ENCODE data around the gene MBP.

The MBP gene

DNA sequence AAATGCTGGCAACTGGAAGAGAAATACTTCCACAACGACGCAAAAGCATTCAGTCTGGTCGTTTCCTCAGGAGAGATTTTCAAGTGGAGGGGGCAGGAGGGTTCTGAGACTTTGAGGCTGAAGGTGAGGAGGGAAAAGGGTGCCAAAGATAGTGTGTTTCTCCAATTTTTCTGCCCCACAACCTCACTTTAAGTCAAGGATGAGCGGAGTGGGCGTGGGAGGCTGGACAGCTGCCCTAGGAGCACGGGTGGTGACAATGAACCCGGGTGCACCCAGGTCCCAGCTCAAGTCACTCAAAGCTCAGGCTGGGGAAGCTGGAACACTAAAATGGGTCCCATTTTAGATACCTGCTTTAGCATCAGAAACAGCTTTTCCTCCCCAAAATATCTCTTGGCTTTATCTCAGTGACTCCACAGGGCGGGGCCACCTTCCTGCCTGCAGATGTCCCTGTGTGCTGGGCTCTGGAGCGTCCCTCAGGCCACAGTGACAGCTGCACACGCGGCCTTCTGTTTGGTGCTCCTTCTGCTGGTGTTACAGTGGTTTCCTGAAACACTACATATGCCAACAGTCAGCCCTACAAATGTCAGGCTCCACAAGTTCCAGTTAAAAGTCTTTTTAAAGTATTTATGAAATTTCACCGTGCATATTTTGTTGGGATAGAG is 1.4 kb upstream of the MBP start:
- no peak for DNase-seq (ENCODE audit: low read depth in 2 of 2)

DNA sequence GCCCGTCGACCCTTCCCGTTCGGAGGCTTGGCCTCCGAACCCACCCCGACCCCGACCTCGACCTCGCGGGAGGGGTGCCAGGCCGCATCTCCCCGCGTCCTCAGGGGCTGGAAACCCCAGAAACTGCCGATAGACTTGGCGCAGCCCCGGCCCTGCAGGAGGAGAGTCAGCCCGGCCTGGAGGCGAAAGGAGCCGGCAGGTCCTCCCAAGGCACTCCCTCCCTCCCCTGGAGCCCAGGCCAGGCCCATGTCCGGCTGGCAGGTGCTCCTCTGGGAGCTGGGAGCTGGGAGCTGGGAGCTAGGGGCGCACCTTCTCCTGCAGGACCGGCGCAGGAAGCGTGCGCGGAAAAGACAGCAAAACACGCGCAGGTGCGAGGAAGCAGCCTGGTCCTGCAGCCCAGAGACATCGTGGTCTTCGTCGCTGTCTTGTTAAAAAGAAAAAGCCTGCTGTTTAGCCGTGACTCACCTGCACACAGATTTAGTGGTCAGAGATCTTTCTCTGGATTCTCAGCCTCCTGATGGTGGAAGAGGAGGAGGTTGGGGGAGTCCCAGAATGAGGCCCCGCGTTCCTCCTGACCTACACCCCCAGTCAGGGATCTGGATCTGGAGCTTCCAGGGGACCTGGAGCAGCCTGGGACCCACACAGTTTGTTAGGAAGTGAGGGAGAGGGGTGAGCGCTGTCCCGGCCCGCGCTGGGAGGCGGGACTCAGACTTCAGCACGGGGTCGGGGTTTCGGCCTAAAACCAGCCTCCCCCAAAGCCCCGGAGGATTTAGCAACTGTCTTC is 660 bp upstream of the MBP start:
- no peak for DNase-seq (ENCODE audit: low read depth in 2 of 2)

DNA sequence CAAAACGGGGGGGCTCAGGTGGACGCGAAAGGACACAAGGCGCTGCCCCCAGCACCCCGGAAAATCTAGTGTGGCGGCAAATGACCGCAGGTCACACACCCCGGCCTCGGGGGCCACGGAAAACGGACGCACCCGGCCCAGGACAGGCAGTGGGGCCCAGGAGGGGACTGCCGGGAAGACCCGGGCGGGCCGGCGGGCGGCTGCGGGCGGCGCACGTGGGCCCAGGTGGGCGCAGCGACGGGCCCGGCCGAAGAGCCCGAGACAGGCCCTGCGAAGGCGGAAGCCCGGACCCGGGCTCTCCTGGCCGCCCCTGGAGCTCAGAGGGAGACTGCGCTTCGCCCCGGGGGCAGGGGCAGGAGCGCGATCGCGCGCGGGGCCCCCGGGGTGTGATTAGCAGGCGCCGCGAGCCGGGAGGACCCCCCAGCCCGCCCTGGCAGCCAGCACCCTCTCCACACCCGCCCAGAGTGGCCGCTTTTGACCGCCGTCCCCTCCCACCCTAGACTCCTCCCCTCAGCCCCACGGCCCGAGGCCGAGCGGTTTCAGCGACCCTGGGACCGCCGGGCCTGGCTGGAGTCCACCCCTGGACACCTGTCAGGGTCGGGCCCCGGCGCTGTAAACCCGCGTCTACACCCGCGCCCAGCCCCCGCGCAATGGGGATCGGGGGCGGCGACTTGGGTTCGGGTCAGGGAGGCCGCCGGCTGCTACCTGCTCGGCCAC is 773 bp downstream of the MBP start:
- DNase-seq (ENCODE audit: low read depth in 2 of 2), result no peak

DNA sequence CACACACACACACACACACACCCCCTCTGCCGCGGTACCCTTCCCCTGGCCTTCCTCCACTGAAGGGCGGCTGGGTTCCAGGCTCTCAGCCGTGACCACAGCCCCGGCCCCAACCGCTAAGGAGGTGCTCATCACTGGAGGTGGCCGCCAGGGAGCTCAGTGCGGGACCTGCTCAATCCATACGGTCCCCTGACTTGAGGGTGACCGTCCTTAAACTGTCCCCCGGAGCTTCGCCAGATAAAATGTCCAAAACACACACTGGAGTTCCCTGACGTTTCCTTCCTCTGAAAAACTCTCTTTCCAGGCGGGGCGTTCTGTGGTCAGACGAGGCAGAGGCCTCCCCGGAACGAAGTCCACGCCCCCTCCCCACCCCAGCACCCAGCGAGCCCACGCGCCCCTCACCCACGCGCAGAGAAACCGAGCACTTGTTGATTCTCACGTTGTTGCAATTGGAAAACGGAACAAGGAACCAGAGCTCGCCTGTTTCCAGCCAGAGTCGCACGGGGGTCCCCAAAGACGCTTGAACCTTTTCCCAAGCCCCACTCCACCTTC is 1.4 kb downstream of the MBP start:
- DNase-seq (ENCODE audit: low read depth in 2 of 2), result no peak

DNA sequence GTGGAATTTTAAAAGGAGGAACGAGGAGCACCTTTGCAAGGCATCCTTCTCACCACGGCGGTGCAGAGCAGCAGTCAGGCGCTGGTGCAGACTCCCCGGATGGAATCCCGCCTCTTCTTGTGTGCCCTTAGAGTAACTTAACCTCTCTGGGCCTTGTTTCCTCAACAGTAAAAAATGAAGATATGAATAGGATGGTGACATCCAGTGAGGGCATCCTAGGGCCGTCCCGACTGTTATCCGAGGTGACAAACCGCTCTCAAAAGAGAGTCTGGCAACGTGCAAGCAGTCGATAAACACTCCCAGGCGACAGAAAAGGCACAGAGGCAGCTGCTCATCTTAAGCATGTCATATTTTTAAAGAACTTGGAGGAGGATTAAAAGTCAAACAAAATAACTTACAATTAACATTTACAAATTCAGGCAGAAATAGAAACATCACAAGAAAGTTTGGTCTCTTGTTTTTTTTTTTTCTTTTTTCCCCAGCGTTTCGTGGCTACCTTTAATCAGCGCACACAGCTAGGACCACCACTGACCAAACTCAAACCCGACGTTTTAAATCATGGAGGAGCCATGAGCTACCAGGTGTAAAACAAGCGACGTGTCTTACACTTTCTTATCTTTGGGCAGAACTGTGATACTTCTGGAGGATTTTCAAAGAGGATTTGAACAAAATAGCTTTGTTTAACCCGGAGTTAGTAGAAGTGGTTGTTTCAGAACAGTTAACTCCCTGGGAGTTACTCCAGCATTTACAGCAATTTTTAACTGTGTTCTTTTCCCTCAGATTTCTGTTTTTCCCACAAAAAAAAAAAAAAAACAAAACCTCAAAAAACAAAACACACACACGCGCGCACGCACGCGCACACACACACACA is 2.1 kb downstream of the MBP start:
- no peak for DNase-seq (ENCODE audit: low read depth in 2 of 2)

DNA sequence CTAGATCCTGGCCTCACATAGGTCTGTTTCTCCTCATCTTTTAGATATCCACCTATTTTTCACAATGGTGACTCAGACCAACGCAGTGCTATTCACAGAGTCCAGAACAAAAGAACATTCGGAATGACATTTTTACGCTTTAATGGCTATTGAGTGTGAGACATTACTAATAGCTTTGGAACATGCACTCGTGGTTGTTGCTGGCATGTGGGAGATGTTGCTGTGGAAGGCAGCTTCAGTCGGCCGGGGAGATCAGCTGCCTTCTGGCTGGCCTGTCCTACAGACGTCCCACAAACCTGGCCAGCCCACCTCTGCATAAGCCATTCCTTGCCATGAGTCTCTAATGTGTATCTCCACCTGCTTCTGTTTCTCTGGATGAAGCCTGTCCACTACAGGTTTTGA is 3.4 kb downstream of the MBP start:
- DNase-seq (ENCODE audit: low read depth in 2 of 2), result no peak

DNA sequence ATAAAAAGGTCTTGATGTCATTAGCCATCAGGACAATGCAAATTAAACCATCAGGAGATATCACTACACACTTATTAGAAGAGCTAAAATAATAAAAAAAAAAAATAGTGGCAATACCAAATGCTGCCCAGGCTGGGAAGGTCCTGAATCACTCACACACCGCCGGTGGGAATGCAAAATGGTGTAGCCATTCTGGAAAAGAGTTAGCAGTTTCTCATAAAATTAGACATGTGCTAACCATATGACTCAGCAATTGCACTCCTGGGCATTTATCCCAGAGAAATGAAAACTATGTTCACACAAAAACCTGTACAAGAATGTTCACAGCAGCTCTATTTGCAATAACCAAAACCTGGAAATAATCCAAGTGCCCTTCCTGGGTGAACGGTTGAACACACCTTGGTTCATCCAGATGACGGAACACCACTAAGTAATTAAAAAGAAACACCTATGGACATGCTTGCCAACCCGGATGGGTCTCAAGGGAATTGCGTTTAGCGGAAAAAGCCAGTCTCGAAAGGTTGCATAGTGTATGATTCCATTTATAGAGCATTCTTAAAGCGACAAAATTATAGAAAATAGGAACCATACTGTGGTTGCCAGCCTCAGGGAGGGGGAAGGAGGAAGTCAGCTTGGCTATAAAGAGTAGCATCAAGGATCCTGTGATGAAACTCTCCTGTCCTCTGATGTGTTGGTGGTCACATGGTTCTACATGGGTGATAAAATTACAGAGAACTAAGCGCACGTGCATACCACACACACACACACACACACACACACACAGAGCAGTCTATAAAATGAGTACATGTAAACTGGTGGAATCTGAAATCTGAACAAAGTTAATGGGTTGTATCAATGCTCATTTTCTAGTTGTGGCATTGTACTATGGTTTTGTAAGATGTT is 4.6 kb downstream of the MBP start:
- DNase-seq (ENCODE audit: low read depth in 2 of 2), result no peak

DNA sequence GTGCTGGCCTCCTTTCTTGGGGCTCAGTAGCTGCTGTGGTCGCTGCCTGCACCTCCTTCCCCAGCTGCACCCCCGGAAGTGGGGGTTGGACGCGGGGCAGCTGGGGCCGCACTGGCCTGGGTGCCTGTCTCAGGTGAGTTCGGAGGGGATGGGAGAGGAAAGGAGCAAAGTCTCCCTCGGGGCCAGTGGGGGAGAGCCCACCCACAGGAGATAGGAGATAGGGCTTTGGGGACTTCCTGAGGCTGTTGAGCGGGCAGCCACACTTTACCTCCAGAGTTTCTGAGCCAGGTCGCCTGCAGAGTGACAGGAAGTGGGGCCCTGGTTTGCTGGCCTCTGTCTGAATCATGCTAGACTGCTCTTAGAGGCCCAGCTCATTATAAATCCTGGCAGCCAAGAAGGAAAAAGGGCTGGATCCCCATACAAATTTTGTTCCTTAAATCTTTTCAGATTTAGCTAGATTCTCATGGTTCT is 8.1 kb downstream of the MBP start:
- no peak for DNase-seq (ENCODE audit: low read depth in 2 of 2)

DNA sequence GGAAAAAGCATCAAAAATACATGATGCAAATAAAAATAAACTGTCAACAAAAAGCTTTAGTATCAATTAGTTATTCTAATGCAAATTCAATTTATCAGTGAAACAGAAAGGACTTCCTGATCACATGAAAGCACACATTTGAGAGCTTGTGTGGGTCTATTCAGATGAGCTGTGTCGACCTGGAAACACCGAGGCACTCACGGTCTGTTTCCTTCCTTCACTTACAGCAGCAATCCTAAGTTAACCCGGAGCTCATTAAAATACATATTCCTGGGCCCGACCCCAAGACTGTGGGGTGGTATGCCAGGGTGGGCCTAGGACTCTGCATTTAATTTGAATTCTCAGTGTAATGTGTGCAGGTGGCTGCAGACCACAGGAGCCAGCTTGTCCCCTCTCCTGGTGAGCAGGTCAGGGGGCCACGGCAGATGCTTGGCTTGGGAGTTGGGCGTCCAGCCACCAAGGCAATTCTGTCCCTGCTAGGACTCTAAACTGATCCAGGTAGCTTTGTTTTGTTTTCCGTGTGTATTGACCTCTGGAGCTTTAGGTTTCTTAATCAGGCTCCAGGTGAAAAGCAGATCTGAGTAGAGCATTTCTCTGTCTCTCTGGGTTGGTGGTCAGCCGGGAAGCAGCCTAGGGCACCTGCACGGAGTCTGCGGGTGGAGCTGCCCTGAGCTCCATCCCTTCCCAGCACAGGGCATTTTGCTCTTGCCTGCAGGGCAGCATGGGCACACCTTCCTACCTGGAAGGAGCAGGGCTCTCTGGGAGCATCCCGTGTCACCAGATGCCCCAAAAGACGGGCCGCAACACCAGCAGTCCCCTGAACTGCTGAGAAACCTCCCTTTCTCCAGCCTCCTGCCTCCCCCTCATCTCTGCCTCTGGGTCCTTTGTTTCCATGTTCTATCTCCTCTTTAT is 9.0 kb downstream of the MBP start:
- DNase-seq (ENCODE audit: low read depth in 2 of 2), result no peak

DNA sequence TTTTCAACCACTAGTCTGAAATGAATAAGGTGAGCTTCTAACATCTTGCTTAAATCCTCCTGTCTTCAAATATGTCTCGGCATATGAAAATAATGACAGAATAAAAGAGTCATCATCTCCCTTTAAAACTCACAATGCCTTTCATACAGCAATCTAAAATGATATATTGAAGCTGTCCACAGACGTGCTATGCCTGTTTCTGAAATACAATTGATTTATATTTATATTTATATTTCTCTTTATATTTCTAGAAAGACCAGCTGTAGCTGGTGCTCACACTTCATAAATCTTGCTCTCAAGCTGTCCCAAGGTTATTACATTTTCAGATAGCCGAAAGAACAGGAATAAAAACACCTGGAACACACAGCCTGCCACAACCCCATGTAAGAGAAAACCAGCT is 11.1 kb downstream of the MBP start:
- DNase-seq (ENCODE audit: low read depth in 2 of 2), result no peak

DNA sequence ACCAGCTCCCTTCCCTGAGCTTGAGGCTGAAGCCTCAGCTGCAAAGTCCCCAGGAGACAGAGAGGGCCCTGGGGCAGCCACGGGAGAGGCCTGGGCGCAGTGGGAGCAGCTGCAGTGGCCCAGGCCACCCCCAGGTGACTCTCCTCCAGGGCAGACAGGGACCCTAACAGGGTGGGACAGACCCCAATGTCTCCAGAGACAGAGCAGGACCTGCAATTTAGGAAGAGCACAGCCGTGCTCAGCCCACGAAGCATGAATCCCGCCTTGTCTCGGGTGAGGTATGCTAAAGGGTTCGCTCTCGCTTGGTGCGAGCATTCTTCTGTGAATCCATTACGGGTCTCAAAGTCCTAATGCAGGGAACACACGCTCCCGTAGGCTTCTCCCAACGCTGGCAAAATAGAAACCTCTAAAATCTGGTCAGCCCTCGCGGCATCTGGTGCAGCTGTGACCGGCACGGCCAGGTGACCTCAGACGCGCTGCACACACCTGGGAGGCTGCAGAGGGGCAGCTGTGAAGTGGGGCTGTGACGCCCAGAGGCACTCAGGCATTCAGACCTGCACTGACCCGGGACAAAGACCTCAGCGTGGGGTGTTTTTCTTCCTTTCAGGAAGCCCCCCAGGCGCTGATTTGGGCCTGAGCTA is 12.6 kb downstream of the MBP start:
- no peak for DNase-seq (ENCODE audit: low read depth in 2 of 2)

DNA sequence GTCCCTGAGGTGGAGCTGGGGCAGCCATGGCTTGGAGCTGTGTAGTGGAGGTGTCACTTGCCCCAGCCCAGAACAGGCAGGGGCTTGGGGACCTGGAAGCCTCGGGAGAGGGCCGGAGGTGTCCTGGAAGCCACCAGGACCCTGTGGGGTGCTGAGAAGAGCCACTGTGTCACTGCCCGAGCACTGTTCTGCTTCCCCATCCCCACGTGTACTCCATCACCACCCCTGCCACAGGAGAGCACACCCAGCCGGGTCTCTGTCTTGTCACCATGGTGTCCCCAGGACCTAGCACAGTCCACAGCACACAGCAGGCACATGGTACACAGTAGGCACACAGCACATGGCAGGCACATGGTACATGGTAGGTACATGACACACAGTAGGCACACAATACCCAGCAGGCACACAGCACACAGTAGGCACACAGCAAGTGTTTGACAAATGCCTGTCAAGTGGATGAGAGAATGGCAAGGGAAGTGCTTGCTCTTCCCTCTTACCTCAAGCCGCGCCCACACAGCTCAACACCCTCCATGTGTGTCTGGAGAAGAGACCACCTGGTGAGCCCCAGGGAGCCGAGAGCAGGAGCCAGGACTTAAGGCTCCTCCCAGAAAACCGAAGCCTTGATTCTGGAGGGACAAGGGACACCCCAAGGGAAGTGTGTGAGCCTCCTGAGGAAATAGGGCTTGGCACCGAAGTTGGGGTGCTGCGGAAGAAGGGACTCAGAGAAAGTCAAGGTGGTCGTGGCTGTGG is 13.3 kb downstream of the MBP start:
- DNase-seq (ENCODE audit: low read depth in 2 of 2), result no peak

DNA sequence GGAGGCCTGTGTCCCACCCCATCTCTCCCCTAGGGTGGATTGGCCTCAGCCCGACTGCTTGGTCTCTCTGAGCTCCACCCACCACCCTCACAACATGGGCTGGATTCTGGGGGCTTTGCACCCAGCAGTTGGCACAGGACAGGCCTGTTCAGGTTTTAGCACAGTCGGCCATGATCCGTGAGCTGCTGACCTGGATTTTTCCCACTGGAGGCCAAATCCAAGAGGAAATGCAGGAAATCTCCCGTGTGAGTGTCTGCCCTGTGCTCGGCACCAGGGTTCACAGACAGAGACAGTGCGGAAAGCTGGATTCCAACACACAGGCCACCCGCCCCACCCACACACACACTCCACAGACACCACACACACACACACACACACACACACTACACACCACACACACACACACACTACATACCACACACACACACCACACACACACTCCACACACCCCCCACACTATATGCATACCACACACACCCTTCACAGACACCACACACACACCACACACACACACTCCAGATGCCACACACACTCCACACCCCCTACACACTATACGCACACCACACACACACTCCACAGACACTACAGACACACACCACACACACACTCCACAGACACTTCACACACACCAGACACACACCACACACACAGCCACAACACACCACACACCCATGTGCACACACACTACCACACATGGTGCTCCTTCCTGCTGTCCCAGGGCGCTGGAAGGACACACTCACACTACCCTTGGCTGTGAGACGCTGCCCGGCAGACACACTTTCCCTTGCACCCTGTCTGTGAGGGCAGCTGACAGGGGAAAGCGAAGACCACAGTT is 14.1 kb downstream of the MBP start:
- no peak for DNase-seq (ENCODE audit: low read depth in 2 of 2)

DNA sequence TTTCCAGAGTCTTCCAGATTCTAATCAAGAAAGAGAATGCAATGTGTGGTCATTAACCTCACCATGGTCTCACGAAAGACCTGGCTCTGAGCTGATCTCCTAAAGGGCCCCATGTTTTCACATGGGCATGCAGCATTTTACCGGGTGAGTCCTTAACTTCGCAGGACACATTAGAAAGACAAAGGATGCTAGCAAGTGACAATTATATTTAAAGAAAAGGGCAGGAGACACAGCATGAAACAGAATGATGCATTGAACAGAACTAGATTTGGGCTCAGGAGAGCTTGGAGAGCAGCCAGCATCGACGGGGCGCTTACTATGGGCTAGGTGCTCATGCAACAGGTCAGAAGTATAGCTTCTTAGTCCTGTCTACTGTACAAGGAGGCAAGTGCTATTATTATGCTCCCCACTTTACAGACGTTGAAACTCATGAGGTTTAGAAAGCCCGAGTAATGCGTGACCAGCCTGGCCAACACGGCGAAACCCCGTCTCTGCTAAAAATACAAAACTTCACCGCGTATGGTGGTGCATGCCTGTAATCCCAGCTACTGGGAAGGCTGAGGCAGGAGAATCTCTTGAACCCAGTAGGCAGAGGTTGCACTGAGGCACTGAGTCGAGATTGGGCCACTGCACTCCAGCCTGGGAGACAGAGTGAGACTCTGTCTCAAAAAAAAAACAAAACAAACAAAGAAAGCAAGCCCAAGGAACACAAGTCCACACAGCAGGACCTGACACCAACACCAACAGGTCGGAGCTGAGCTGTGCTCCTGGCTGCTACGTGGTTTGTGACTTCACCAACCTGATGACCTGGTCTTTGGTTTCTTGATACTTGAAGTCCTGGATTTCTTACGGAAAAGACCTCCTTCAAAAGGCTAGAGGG is 16.1 kb downstream of the MBP start:
- DNase-seq (ENCODE audit: low read depth in 2 of 2), result no peak

DNA sequence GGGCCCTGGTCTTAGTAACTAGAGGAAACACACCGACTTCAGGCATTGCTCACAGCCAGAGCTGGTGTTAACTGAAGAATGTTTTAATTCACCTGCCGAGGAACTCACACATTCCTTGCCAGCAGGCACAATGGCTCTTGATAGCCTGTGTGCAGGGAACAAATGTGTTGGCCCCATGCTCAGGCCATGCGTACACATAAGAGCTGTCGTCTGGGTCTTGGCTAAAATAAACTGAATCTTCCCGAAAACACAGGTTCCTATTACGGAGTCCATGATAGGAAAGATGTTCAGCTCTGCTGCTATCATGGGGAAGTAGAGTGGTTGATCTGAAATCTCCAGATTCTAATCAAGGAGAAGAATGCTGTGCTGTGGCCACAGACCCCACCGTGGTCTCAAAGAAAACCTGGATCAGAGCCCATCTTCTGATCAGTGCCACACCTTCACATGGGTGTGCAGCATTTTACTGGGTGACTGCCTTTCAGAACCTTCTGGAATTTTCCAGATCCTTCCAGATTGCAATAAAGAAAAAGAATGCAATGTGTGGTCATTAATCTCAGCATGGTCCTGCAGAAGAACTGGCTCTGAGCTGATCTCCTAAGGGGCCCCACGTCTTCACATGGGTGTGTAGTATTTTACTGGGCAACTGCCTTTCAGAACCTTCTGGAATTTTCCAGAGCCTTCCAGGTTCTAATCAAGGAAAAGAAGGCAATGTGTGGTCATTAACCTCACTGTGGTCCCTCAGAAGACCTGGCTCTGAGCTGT is 17.2 kb downstream of the MBP start:
- DNase-seq (ENCODE audit: low read depth in 2 of 2), result no peak

All from stimulated activated CD4-positive, alpha-beta T cell treated with anti-CD3 and anti-CD28 coated beads, Interleukin-1b, Interleukin-23, amount 100 ng/mL, for 1 hour (primary cell).